HG03520 (cell line): ENCODE data around the gene CYRIA.

Source experiments
- ATAC-seq: cut with Tn5 transposase; IDR thresholded peaks from one replicate; pipeline ENCODE4 v1.9.1; 2021; ENCODE audit warnings: mild to moderate bottlenecking, moderate library complexity; ENCODE audit not compliant: unreplicated experiment

Gene CYRIA

DNA sequence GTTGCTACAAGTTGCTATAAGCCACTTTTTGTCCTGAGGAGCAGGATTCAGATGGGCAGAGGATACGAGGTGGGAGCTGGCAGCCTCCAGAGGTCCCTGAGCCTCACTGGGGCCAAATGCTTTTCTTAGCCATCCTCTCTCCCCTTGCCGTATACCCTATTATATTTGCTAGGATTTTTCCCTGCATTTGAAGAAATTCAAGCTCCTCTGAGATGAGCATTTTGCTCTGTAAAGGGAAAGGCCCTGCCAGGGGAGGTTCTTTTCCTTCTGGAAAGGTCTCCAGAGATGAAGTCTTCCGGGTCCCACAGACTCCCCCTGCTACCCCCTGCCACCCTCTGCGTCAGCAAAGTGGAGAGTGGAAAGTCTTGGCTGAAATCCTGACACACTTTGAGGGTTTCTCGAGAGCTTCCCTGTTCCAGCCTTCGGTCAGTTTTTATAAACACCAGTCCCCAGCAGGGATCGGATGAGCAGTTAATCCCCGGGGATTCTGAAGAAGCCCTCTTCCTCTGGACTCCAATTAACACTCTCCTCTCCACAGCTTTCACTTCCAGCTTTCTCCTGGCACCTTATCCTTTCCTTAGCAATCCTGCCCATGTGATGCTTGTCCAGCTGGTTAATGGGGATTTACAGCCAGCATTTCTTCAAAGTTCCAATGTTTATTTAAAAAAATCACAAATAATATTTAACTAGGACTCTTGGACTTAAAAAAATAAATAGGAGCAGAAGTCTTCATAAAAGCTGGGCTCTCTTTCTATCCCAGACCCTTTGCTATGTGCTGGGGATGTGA is 13.1 kb downstream of the CYRIA start:
- no peak for ATAC-seq

DNA sequence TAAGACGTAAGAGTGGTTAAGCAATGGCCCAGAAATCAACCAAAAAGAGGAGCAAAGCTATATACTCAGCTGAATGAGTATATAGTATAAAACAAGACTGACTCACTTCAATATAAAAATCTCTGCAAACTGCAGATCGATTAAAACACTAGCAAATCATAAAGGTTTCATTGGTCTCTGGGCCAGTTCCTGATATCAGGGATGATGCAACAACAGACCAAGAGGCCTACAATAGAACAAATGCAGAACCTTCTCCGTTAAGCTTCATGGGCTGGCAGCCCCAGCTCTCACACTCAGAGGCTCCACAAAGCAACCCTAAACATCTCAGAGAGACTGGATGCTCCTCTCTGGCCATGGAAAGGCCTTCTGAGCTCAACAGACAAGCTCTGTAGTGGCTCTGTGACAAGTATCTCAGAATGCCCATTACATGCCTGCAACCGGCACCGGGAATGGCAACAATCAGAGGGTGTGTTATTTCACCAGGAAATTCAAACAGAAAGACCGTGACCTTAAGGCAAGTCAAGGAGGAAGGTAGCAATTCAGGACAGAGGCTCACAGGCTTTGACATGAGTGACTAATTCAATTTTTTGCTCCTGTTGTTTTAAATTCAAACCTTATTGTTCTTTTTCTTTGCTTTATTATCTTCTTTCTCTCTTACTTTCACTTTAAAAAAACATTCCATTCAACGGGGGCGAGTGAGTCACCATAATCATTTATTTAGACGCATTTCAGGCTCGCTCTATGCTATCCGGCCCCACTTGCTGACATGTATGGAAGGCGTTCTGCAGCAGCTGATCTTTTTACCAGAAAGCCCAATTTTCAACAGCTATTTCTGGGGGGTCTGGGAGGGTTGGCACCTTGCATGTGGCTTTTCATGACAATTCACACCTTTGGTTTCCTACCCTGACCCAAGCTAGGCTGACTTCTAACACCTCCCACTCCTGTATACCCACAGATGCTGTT is 15.1 kb downstream of the CYRIA start:
- no peak for ATAC-seq

DNA sequence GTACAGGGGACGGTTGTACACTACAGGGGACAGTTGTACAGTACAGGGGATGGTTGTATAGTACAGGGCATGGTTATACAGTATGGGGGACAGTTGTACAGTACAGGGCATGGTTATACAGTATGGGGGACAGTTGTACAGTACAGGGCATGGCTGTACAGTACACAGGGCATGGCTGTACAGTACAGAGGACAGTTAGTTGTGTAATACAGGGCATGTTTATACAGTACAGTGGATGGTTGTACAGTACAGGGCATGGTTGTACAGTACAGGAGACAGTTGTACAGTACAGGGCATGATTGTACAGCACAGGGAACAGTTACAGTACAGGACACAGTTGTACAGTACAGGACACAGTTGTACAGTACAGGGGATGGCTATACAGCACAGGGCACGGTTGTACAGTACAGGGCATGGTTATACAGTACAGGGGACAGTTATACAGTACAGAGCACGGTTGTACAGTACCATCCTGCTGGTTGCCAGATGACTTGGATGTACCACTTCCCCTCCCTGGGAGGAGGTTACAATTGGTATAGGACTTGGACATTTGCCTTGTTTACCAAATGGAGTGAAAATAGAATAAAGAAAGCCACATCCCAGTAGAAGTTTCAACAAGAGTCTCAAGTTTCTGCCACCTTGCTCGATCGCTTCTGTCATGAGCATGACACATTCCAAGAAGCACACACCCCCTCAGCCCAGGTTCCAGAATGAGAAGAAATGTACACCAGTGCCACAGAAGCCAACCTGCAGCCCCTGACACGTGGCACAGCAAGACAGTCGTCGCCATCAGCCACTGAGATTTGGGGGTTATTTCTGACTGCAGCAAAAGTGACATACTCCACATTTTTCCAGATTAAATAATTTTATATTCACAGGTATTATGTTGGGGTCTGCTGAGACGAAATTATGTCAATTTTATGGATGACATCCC is 16.0 kb downstream of the CYRIA start:
- ATAC-seq = no peak

DNA sequence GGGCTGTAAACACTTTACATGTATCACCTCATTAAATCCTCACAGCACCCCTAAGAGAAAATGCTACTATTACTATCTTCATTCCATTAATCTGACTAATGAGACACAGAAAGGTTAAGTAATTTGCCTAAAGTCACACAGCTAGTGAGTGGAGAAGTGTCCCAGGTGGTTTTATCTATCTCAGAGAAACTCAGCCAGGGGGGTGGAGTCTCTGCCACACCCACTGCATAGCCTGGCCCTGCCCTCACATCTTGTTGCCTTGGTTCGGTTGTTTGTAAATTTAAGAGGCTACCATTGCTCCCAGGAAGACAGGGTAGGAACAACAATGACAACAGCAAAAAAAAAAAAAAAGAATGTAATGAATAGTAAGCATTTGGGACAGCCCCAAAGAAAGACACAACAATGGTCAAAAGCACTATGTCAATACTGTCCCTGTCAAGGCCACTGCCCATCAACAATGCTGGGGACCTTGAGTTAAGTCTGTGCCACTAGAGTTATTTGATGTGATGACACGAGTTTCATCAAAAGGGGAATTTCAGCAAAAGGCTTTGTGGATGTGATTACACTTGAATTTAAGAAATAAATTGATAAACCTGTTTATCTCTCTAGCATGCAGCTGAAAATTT is 17.5 kb downstream of the CYRIA start:
- ATAC-seq = no peak

DNA sequence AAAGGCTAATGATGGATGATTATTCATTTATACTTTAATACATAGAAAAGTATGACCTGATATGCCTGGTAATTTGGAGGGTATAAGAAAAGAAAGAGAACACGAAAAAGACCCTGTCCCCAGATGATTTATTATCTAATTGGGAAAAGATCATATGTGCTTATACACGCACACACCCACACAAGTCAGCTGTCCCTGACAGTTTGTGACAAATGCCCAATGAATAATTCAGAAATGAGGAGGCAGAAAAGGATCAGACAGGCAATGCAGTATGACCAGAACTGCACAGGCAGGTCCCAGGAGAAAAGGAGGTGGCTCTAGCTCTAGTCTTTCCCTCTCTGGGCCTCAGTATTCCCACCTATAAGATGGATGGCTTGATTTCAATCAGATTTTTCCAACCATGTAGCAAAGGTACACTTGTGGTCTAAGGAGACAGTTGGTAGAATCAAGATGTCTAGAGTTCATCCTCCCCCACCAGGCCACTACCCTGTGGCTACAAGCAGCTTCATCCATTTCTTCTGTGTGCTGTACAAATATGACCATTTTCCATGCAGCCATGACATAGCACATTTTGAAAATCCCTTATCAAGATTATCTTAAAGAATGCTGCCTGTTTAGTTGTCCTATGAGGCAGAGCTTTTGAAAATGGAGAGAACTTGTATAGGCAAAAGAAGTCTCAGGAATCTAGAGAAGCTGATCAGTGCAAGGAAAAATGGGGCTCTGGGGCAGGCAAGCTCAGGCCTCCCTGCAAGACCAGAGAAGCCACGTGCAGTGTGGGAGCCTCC is 19.7 kb downstream of the CYRIA start:
- no peak for ATAC-seq

DNA sequence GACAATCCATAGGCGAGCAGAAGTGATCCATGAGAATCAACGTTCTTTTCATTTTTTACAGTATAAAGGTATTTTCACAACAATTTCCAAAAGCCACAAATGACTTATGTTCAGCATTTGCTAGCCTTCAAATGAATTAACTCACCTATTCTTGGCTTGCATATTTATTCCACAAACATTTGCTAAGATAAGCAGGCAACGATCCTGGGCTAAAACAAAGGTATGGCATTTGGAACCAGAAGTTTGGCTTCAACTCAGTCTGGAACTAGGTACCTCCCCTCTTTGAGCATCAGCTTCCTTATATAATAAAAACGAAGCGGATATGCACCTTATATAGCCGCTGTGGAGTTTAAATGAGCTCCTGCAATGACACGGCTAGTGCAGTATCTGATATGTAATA is 20.5 kb downstream of the CYRIA start:
- no peak for ATAC-seq

DNA sequence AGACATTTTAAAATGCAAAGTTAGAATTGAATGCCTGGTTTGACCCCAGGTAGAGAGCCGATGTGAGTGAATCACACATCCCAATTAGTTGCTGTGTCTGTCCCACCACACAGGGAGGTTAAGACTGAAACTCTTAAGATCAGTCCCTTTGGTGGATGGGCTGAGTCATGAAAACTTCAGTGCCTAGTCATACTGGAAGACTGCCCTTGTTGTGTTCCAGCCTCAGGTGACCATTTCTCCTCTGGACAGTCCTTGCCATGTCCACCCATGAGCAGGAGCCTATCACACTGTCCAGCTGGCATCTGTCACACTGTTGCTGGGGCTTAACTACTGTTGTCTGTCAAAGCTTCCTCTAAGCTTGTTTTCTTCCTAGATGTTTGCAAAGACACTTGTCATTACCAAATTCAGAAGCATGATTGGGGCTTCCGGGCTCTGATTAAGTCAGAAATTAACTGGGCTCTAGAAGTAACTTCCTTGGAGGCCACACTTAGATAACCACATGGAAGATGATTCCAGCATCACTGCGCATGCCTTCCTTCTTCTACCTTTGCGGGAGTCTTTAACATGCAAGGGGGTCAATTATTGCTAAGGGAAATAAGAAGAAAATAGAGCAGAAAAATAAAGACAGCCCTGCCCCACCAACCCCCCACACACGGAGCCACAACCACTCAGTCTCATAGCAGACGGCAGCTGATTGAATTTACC is 21.3 kb downstream of the CYRIA start:
- no peak for ATAC-seq

DNA sequence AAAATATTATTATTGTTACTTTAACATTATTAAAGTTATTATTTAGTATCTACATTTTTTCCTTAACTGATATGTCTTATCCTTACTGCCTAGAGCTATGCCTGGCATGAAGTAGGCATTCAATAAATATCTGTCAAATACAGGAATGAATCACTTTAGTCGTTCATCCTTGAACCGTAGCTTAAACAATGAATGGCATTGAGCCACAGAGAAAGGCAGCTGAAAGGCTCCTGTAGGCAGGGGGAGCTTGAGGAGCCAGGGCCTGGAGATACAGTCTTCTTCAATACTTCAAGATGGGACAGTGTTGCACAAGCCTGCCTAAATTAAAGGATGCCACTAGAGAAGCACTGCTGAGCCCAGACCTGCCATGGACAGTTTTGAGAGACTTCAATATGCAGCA is 22.5 kb downstream of the CYRIA start:
- no peak for ATAC-seq

DNA sequence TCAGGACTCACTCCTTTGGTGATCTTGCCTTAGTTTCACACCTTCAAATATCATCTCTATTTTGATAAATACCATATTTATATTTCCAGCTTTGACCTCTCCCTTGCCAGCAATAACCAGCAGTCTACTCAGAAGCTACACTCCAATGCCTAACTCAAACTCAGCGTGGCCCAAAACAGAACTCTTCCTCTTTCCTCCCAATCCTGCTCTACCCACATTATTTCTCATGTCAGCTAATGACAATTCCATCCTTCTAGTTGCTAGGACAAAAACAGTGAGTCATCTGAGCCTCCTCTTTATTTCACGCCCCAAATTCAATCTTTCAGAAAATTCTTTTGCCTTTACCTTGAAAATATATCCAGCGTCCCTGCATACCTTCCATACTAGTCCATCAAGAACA is 23.5 kb downstream of the CYRIA start:
- ATAC-seq = no peak

DNA sequence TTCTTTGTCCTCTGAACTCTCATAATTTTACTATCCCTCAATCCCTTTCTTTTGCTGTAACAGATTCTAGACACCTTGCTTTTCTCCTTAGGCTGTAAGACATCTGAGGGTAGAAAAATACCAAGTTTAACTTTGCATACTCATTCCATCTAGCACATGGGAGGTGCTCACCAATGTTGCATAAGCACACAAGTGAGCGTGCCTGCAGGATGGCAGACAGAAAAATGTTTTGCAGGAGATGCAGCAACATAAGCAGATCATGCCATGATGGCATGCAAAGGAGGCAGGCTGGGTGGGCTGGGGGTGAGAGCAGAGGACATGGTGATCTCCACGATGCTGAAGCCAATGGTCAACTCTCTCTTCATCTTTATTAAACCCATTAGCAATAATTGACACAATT is 24.1 kb downstream of the CYRIA start:
- no peak for ATAC-seq

DNA sequence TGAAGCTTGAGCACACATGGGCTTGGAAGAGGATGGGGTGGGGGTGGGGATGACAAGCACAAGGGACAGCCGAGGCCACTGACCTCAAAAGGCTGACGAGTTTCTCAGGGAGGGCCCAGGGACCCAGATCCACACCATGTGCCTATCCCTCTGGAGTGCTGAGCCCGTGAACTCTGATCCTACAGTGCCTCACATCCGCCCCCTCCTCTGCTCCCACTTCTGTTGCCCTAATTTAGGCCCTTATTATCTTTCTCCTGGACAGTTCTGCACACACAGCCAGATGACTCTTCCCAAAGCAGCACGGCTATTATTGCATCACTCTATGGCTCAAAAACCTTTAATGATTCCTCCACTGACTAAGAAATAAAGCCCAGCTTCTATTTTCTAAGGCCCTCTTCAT is 24.8 kb downstream of the CYRIA start:
- no peak for ATAC-seq

DNA sequence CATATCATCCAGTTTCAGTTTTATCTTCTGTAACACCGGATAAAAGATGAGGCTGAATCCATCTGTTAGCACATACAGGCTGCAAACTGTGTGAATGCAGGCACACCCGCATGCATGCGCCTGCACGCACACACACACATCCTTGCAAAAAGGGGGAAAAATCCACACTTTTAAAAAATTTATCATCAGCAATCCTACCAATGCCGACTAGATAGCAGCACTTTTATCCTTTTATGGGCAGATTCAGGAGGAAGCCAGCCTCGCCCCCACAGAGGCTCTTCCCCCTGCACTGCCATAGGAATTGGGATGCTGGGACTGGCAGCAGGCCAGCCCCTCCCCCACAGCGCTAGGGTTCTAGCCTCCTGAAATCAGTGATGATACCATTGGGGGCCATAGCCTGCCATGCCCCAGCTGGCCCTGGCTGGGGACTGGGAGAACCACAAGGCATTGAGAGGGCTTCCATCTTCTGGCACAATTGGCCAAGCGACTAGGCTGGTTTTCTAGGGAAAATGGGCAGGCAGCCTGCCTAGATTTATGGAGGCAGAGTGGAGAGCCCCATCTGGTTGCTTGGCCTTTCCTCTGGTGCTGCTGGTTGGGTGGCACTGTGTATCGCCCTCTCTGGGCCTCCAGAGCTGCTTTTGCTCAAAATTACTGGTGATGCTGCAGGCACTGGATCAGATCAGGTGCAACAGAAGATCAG is 25.5 kb downstream of the CYRIA start:
- no peak for ATAC-seq

DNA sequence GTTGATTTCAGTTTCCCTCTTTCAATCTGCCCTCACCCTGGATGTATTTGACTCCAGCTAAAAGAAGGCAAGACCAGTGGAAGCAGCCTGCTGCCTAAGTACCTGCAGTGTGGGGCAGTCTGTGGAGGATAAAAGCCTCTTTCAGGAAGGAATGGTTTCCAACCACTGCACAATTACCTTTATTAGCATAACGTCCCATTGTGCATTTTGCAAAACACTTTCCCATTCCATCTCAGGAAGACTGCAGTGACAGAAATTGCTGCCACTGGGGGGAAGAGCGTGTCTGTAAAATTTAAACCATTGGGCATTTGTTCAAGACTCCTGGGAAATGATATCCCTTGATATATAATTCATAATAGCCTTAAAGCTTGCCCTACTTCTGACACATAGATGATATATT is 26.2 kb downstream of the CYRIA start:
- no peak for ATAC-seq

DNA sequence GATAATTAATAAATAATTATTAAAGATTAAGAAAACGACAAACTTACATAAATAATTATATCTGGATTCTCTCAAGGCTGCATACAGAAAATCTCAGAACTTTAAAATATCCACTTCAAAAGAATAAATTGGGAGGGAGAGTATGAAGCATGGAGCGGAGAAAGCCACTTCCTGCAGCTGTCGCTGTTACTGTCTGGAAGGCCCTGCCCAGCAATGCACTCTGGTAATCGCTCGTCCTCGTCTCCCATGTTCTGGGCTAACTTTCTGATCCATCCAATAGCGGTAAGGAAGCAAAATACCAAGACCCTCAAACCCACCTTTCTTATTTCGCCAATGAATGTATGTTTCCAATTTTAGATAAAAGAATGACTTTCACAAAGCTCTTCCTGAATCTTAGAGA is 26.7 kb downstream of the CYRIA start:
- no peak for ATAC-seq

DNA sequence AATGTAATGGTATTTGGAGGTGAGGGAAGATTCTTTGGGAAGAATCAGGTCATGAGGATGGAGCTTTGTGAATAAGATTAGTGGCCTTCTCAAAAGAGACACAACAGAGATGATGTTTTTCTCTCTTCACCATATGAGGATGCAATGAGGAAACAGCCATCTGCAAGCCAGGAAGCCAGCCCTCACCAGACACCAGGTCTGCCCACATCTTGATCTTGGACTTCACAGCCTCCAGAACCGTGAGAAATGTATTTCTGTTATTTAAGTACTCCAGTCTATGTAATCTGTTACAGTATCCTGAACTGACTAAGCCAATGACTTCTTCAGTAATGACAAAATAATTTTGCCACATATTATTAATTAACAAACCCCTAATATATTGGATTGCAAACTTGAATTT is 28.3 kb downstream of the CYRIA start:
- no peak for ATAC-seq

DNA sequence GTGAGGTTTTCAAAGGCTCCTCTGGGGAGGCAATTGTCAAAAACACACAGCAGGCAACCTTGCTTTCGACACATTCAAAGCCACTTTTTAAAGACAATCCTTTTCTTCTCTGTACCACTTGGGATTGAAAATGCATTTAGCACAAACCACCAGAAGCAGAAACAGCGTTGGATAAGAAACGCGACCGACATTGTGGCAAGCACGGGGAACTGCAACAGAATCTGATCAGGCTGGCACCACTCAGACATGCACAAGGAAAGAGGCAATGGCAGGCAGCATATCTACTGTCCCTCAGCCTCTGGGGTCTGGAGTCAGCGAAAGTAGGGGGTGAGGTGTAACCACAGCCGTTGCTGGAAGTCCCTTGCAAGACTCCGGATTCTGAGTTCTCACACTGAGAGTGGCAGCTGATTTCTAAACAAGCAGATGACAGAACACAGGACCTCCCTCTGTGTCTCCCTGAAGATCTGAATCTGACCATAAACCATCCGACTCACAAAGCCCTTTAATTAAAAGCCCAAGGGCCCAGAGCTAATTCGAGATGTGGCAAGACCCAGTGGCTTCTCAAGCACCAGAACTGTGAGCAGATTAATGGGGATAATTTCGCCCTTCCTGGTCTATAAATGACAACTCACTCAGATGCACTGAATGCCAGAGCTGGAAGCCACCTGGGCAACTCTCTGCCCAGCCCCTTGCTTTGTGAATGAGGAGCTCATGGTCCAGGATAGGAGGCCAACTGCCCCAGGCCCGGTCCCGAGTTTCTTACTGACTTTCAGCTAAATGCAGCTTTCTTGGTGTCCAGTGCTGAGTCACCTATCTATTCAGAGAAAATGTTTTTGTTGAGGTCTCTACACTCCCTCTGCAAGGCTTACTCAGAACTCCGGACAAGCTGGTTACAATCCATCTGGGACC is 29.6 kb downstream of the CYRIA start:
- ATAC-seq = no peak

DNA sequence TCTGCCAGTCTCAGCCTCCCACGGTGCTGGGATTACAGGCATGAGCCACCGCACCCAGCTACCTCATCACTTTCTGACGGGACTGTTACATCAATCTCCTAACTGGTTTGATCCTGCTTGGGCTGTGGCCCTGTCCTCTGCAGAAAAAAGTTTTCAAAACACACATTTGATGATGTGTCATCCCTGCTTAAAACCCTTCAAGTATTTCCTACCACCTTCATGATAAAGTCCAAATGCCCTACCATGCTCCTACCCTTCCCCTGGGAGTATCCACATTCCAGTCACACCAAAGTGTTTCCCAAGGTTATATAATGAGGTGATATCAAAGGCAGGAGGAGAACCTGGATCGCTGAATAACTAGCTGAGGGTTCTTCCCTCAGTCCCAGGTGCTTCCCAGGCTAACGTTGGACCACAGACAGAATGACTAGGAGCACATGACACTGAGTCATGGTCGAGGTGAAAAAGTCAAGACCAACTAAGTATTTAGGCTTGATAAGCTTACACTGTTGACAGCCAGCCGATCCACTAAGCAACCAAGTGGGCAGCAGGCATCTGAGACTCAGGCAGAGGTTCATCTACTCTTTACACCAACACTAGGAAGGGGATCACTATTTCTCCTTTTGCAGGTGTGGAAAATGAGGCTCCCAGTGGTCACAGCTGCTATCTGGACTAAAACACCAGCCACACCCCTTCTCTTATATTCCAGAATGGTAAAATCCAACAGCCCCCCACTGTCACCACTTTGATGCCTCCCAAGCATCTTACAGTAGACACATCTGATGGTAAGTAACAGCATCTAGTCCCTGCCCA is 31.8 kb downstream of the CYRIA start:
- no peak for ATAC-seq
